H1 (cell line): ENCODE data around the gene GDF15. TPM values are rescaled to one million over a fixed set of nuclear protein-coding genes. Genes with fewer than 3 reads are reported as not detected.

Experiments
- CTCF ChIA-PET: fragments of 300-600 bp; sonication (Branson Sonifier 250); formaldehyde crosslinking; loops from one replicate; lab custom pipeline; 2021; ENCODE audit not compliant: partially characterized antibody; lab: Charles Lee
- POLR2A ChIA-PET: fragments of 300-600 bp; sonication (Branson Sonifier 250); formaldehyde crosslinking; loops from one replicate; lab custom pipeline; 2021; ENCODE audit warnings: inconsistent platforms; ENCODE audit not compliant: partially characterized antibody; lab: Charles Lee
- DNase-seq, 2 experiments: peaks; one replicate each; pipeline versions ENCODE4 v3.0.0 to v3.0.0-alpha.2; 2010 to 2022; ENCODE audit warnings: low spot score in 2 of 2, low read depth in 1 of 2, mixed read lengths in 1 of 2
- FAIRE-seq: peaks from 2 replicates; lab custom pipeline; 2011; peaks lifted over from hg19 to GRCh38; lab: Jason Lieb, UNC
- H2AFZ ChIP-seq: 2 replicates; pipeline ENCODE4 v1.8.1; 2012; ENCODE audit warnings: low read length, inconsistent platforms
- H2AK5ac ChIP-seq: 2 replicates; pipeline ENCODE4 v1.6.1; 2013; ENCODE audit warnings: low read depth, low read length
- H2BK120ac ChIP-seq: replicated peaks from 2 replicates; pipeline ENCODE3; 2013; ENCODE audit warnings: low read depth, low read length, inconsistent platforms
- H2BK12ac ChIP-seq: 2 replicates; pipeline ENCODE4 v1.6.1; 2013; ENCODE audit warnings: low read depth, low read length
- H2BK15ac ChIP-seq: 2 replicates; pipeline ENCODE4 v1.6.1; 2013; ENCODE audit warnings: low read length
- H2BK20ac ChIP-seq: 2 replicates; pipeline ENCODE4 v1.6.1; 2013; ENCODE audit warnings: low read length
- H2BK5ac ChIP-seq: 2 replicates; pipeline ENCODE4 v1.6.1; 2013; ENCODE audit warnings: low read depth, low read length
- H3K14ac ChIP-seq: 2 replicates; pipeline ENCODE4 v1.6.1; 2013; ENCODE audit warnings: inconsistent platforms; ENCODE audit not compliant: insufficient read length
- H3K18ac ChIP-seq: 2 replicates; pipeline ENCODE4 v1.6.1; 2013; ENCODE audit warnings: low read length; ENCODE audit errors: extremely low read depth
- H3K23ac ChIP-seq: 2 replicates; pipeline ENCODE4 v1.6.1; 2013; ENCODE audit warnings: inconsistent platforms; ENCODE audit not compliant: insufficient read length
- H3K23me2 ChIP-seq: 2 replicates; pipeline ENCODE4 v1.6.1; 2013; ENCODE audit warnings: low read depth, low read length
- H3K27ac ChIP-seq: 2 replicates; pipeline ENCODE4 v1.6.1; 2011; ENCODE audit warnings: low read depth, low read length, inconsistent platforms
- H3K27me3 ChIP-seq, 4 experiments: replicated peaks in 1 of 4; 1 replicate in 1 of 4; 2 replicates in 3 of 4; pipeline versions ENCODE4 v1.6.1 to v1.8.1; 2011 to 2013; ENCODE audit warnings: low read length in 3 of 4, mild to moderate bottlenecking in 3 of 4, inconsistent platforms in 2 of 4, mixed read lengths in 2 of 4, moderate library complexity in 1 of 4; ENCODE audit not compliant: control insufficient read depth in 3 of 4, insufficient read depth in 3 of 4; ENCODE audit errors: extremely low read depth in 1 of 4
- H3K36me3 ChIP-seq, 4 experiments: 2 replicates each; pipeline versions ENCODE4 v1.6.1 to v1.8.1; 2011 to 2013; ENCODE audit warnings: mild to moderate bottlenecking in 4 of 4, low read length in 3 of 4, moderate library complexity in 2 of 4, control low read depth in 1 of 4, inconsistent platforms in 1 of 4; ENCODE audit not compliant: insufficient read depth in 4 of 4, control insufficient read depth in 2 of 4
- H3K4ac ChIP-seq: replicated peaks from 2 replicates; pipeline ENCODE3; 2013; ENCODE audit warnings: low read length, low read depth, mixed read lengths, inconsistent platforms; ENCODE audit not compliant: insufficient read length
- H3K4me1 ChIP-seq, 4 experiments: replicated peaks in 1 of 4; 1 replicate in 1 of 4; 2 replicates in 3 of 4; pipeline versions ENCODE4 v1.6.1 to v1.8.1; 2011 to 2013; ENCODE audit warnings: low read length in 3 of 4, inconsistent platforms in 2 of 4, mixed read lengths in 1 of 4; ENCODE audit not compliant: insufficient read depth in 4 of 4, control insufficient read depth in 3 of 4
- H3K4me2 ChIP-seq, 2 experiments: 2 replicates each; pipeline versions ENCODE4 v1.6.1 to v1.8.1; 2011 to 2013; ENCODE audit warnings: low read depth in 2 of 2, low read length in 2 of 2, control low read depth in 1 of 2, inconsistent platforms in 1 of 2, mild to moderate bottlenecking in 1 of 2; ENCODE audit not compliant: insufficient read depth in 1 of 2
- H3K4me3 ChIP-seq, 4 experiments: fragments of 200-600, 300-600 bp in 1 of 4; sonication (generic), shearing (Covaris generic), sonication (Bioruptor Twin) in 1 of 4; 2 replicates each; pipeline versions ENCODE4 v1.5.1 to v1.8.1; 2011 to 2016; ENCODE audit warnings: low read length in 4 of 4, low read depth in 3 of 4, control low read depth in 2 of 4, inconsistent platforms in 2 of 4, mild to moderate bottlenecking in 2 of 4, mixed read lengths in 1 of 4, moderate library complexity in 1 of 4; ENCODE audit not compliant: insufficient read depth in 2 of 4; ENCODE audit errors: extremely low read depth in 1 of 4
- H3K56ac ChIP-seq: replicated peaks from 2 replicates; pipeline ENCODE3; 2013; ENCODE audit warnings: low read depth, mild to moderate bottlenecking, mixed read lengths, low read length, inconsistent platforms; ENCODE audit not compliant: insufficient read length
- H3K79me1 ChIP-seq: 2 replicates; pipeline ENCODE4 v1.6.1; 2013; ENCODE audit warnings: low read depth, low read length, control low read depth
- H3K79me2 ChIP-seq, 2 experiments: 2 replicates each; pipeline versions ENCODE4 v1.6.1 to v1.8.1; 2012 to 2013; ENCODE audit warnings: low read length in 2 of 2, mild to moderate bottlenecking in 2 of 2, inconsistent platforms in 1 of 2; ENCODE audit not compliant: insufficient read depth in 2 of 2, control insufficient read depth in 1 of 2
- H3K9ac ChIP-seq, 4 experiments: replicated peaks in 1 of 4; 1 replicate in 1 of 4; 2 replicates in 3 of 4; pipeline versions ENCODE4 v1.6.1 to v1.8.1; 2011 to 2013; ENCODE audit warnings: low read depth in 3 of 4, low read length in 3 of 4, control low read depth in 2 of 4, mild to moderate bottlenecking in 2 of 4, moderate library complexity in 2 of 4, inconsistent platforms in 1 of 4; ENCODE audit errors: extremely low read depth in 1 of 4
- H3K9me3 ChIP-seq, 2 experiments: 2 replicates each; pipeline versions ENCODE4 v1.6.1 to v1.8.1; 2012 to 2013; ENCODE audit warnings: mild to moderate bottlenecking in 2 of 2, moderate library complexity in 2 of 2, control low read depth in 1 of 2, inconsistent platforms in 1 of 2, low read depth in 1 of 2, low read length in 1 of 2, mixed read lengths in 1 of 2; ENCODE audit not compliant: insufficient read depth in 2 of 2
- H4K20me1 ChIP-seq, 2 experiments: replicated peaks in 1 of 2; 2 replicates each; pipeline versions ENCODE3 to v1.8.1; 2011 to 2013; ENCODE audit warnings: inconsistent platforms in 2 of 2, low read length in 2 of 2, mild to moderate bottlenecking in 1 of 2; ENCODE audit not compliant: insufficient read depth in 2 of 2, control insufficient read depth in 1 of 2
- H4K5ac ChIP-seq: 2 replicates; pipeline ENCODE4 v1.6.1; 2013; ENCODE audit warnings: low read length, low read depth, mixed read lengths, inconsistent platforms; ENCODE audit not compliant: insufficient read length
- H4K8ac ChIP-seq: 2 replicates; pipeline ENCODE4 v1.8.0; 2013; ENCODE audit warnings: mild to moderate bottlenecking, moderate library complexity, low read length, inconsistent platforms; ENCODE audit not compliant: insufficient read depth; ENCODE audit errors: extremely low read depth
- H4K91ac ChIP-seq: replicated peaks from 2 replicates; pipeline ENCODE3; 2013; ENCODE audit warnings: low read length, mixed read lengths, inconsistent platforms; ENCODE audit not compliant: insufficient read length
- BACH1 ChIP-seq: IDR thresholded peaks from 2 replicates; pipeline ENCODE4 v1.6.1; 2012; ENCODE audit warnings: low read length, improper control_type of control experiment
- GABPA ChIP-seq: IDR thresholded peaks from 2 replicates; pipeline ENCODE4 v1.6.1; 2011; ENCODE audit warnings: mild to moderate bottlenecking, low read length, moderate library complexity, borderline replicate concordance; ENCODE audit not compliant: insufficient read depth
- GTF2F1 ChIP-seq: IDR thresholded peaks from 2 replicates; pipeline ENCODE4 v1.6.1; 2012; ENCODE audit warnings: low read depth, low read length, improper control_type of control experiment, borderline replicate concordance
- KDM4A ChIP-seq: IDR thresholded peaks from one replicate; pipeline ENCODE4 v1.7.1; 2012; ENCODE audit warnings: low read depth, mild to moderate bottlenecking, moderate library complexity, low read length, inconsistent platforms; ENCODE audit not compliant: severe bottlenecking
- NRF1 ChIP-seq: IDR thresholded peaks from 2 replicates; pipeline ENCODE4 v1.6.1; 2011; ENCODE audit warnings: mild to moderate bottlenecking, low read depth, low read length, improper control_type of control experiment
- RFX5 ChIP-seq: IDR thresholded peaks from 2 replicates; pipeline ENCODE4 v1.6.1; 2011; ENCODE audit warnings: low read depth, low read length, improper control_type of control experiment, borderline replicate concordance
- RNF2 ChIP-seq: fragments of 200-900, 300-1000 bp; sonication (generic); IDR thresholded peaks from 2 replicates; pipeline ENCODE4 v1.7.1; 2016; ENCODE audit warnings: borderline replicate concordance, low read depth, mild to moderate bottlenecking, antibody characterized with exemption, low read length; ENCODE audit not compliant: poor library complexity, severe bottlenecking; ENCODE audit errors: missing control alignments
- RXRA ChIP-seq: IDR thresholded peaks from 2 replicates; pipeline ENCODE4 v1.6.1; 2011; ENCODE audit warnings: low read depth, mild to moderate bottlenecking, low read length, moderate library complexity; ENCODE audit not compliant: insufficient read depth
- SIN3A ChIP-seq, 2 experiments: IDR thresholded peaks in 1 of 2; conservative IDR thresholded peaks in 1 of 2; 2 replicates each; pipeline ENCODE4 v1.6.1; 2011 to 2012; ENCODE audit warnings: low read length in 2 of 2, improper control_type of control experiment in 1 of 2, low read depth in 1 of 2, mild to moderate bottlenecking in 1 of 2
- SP2 ChIP-seq: IDR thresholded peaks from 2 replicates; pipeline ENCODE4 v1.6.1; 2012; ENCODE audit warnings: mild to moderate bottlenecking, low read length, inconsistent platforms
- SRF ChIP-seq: IDR thresholded peaks from 2 replicates; pipeline ENCODE4 v1.6.1; 2011; ENCODE audit warnings: mild to moderate bottlenecking, low read depth, low read length, moderate library complexity
- TAF7 ChIP-seq: optimal IDR thresholded peaks from 2 replicates; pipeline ENCODE3; 2011; ENCODE audit warnings: low read depth, mild to moderate bottlenecking, inconsistent platforms, low read length, moderate library complexity, borderline replicate concordance
- WGBS, 2 experiments: shearing (Covaris generic) in 1 of 2; methylation state at CpG; one replicate each; pipeline versions ENCODE4 v1.1.6 to v1.1.7; 2013 to 2015; ENCODE audit warnings: low lambda C conversion rate in 2 of 2, mixed read lengths in 2 of 2, inconsistent platforms in 1 of 2, low coverage in 1 of 2, missing lambda C conversion rate in 1 of 2; ENCODE audit not compliant: insufficient replicate concordance in 2 of 2, insufficient coverage in 1 of 2, insufficient read length in 1 of 2; ENCODE audit errors: extremely low coverage in 1 of 2, missing lambda C conversion rate in 1 of 2; 5-methylcytosine and 5-hydroxymethylcytosine counted together
- polyA plus RNA-seq, 7 experiments: library from polyadenylated mRNA; depleted of rRNA in 3 of 7; stranded (reverse) in 5 of 7; unstranded in 2 of 7; fragments of >200 nt in 5 of 7; fragments of 200-250 nt in 2 of 7; gene quantifications; 1 replicate in 5 of 7; 2 replicates in 1 of 7; 4 replicates in 1 of 7; pipeline versions ENCODE4 v1.2.1 to v1.2.3, GENCODE V29; 2011 to 2013; ENCODE audit warnings: missing spikeins in 2 of 7, mixed read lengths in 2 of 7
- total RNA-seq: library from RNA; stranded (reverse); fragmentation: NEBNext Ultra II Directional; extraction: Animal tissue kit (Norgen Biotek cat#: 25700); gene quantifications from 2 replicates; pipeline ENCODE4 v1.2.1, GENCODE V29; 2021

The GDF15 gene
- total and polyA plus RNA-seq, 2 of the 8 experiments (the other 6 are each of a cell fraction or from before 2014, with no cell fraction given), result 4.1 to 8.5 TPM

GRCh38 chr19:18362934-18363542 is 22.9 kb upstream of the GDF15 start:
- no peak overlapping the region for H2BK120ac ChIP-seq
- no peaks in the 10 kb centered on the region for H3K79me1 ChIP-seq
- peak overlapping the region; percentile 69 for H4K91ac ChIP-seq
- no peak overlapping the region for H3K4me2 ChIP-seq
- no peak overlapping the region for H2AFZ ChIP-seq
- WGBS, 2 experiments, result 96% methylated on average over 17 of the region's 17 CpGs; no CpG with 5 or more reads in 1 of the 2 experiments
- H3K79me2 ChIP-seq, result no peaks in the 10 kb centered on the region
- no peak overlapping the region for H3K23ac ChIP-seq
- peak overlapping the region; percentile 48 for H3K4ac ChIP-seq
- H3K27ac ChIP-seq, result no peak overlapping the region
- H2BK15ac ChIP-seq, result peak overlapping the region; percentile 92
- H3K56ac ChIP-seq, result no peak overlapping the region
- H4K8ac ChIP-seq, result peak overlapping the region; percentile 32; the same call in 1 of the 2 replicates
- H2BK12ac ChIP-seq, result peak overlapping the region; percentile 96
- H3K4me3 ChIP-seq, result no peak overlapping the region
- H2BK20ac ChIP-seq, result peak overlapping the region; percentile 72; the same call in 1 of the 2 replicates
- no peak overlapping the region; a peak in 1 of 7 replicates for H3K9ac ChIP-seq
- CTCF ChIA-PET, result interaction anchor here (0.7 to 4.7 kb wide), 8 partner anchors 11 to 63 kb away, joined by 3 to 27 read pairs (median 6); partner anchors contain the start of gene GDF15
- H3K9me3 ChIP-seq, result no peaks in the 10 kb centered on the region
- no peaks in the 10 kb centered on the region for H3K27me3 ChIP-seq
- POLR2A ChIA-PET, result interaction anchor here (0.6 to 4.0 kb wide), 11 partner anchors 10 to 82 kb away, joined by 3 to 20 read pairs (median 3); partner anchors contain the start of genes GDF15 and JUND
- H3K36me3 ChIP-seq, result peaks cover 0 to 4% (median 2%) of the 10 kb centered on the region in 4 experiments; a peak in 2 of 8 replicates
- H4K20me1 ChIP-seq, result no peaks in the 10 kb centered on the region
- DNase-seq, result no peak
- no peak for FAIRE-seq
- peaks cover 1 to 8% (median 5%) of the 10 kb centered on the region in 4 experiments; a peak in 5 of 7 replicates for H3K4me1 ChIP-seq
- H3K23me2 ChIP-seq, result no peaks in the 10 kb centered on the region
- H2AK5ac ChIP-seq, result peak overlapping the region; percentile 25; the same call in 1 of the 2 replicates
- peak overlapping the region; percentile 89 for H2BK5ac ChIP-seq
- no peak overlapping the region for H3K14ac ChIP-seq
- H3K18ac ChIP-seq, result peak overlapping the region; percentile 71
- no peak overlapping the region for H4K5ac ChIP-seq
- no peak for TF ChIP-seq BACH1
- no peak for TF ChIP-seq SIN3A (conservative IDR thresholded peaks at IDR 0.05 in 1 of 2, IDR thresholded peaks at IDR 0.05 in 1 of 2; ENCODE audit: low read depth in 1 of 2, low read length in 2 of 2)
- TF ChIP-seq GABPA, result no peak
- TF ChIP-seq RNF2, result no peak
- TF ChIP-seq KDM4A, result no peak
- no peak for TF ChIP-seq SP2
- no peak for TF ChIP-seq NRF1
- TF ChIP-seq SRF, result no peak
- TF ChIP-seq GTF2F1, result no peak
- TF ChIP-seq RFX5, result no peak
- TF ChIP-seq RXRA, result no peak
- no peak for TF ChIP-seq TAF7
